ENCODE results near the gene ADAM15.

The ADAM15 gene

DNA sequence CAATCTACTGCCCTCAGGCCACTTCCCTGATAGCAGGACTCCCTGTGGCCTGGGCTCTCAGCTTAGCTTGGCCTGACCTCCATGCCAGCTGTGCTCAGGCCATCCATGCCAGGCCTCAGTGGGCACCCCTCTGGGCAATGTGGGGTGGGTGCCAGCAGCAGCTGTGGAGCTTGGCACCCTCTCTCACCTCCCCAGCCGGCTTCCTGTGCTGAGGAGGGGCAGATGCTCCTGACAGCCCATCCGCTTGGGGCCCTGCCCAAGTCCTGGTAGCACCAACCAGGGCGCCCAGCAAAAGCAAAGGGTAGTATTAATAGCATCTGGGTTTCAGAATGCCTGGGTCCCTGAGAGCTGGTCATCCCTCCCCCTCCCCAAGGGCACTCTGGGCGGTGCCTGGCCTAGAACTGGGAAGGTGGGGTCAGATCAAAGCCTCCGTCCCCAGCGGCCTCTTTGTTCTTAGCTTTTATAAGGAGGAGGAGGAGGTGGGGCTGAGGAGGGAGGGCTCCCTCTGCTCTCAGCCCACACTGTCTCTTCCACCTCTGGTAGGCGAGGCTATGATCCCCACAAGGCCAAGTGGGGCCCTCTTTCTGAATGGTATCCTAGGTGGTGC is 18.5 kb downstream of the ADAM15 start (continued):
- TF ChIP-seq ZFP69B (tag by site-specific recombination; IDR thresholded peaks at IDR 0.05) = 0 out of 2 replicates have a peak, but pooled peaks have one; percentile 29
- no peak for TF ChIP-seq OVOL3 (tag by site-specific recombination; IDR thresholded peaks at IDR 0.05)
- no peak for TF ChIP-seq ZSCAN30 (tag by site-specific recombination; IDR thresholded peaks at IDR 0.05)
- no peak for TF ChIP-seq ZNF10 (tag by site-specific recombination; IDR thresholded peaks at IDR 0.05)
- no peak for TF ChIP-seq ELK4 (IDR thresholded peaks at IDR 0.05; ENCODE audit: borderline replicate concordance, low read depth, low read length)
- TF ChIP-seq ZFHX2 (tag by site-specific recombination; conservative IDR thresholded peaks at IDR 0.05) = peak; percentile 85
- TF ChIP-seq PRDM10 (tag by site-specific recombination; IDR thresholded peaks at IDR 0.05) = no peak
- no peak for TF ChIP-seq GLI4 (tag by site-specific recombination; IDR thresholded peaks at IDR 0.05)
- TF ChIP-seq MZF1 (tag by site-specific recombination; IDR thresholded peaks at IDR 0.05; ENCODE audit: borderline replicate concordance) = no peak
- TF ChIP-seq ZNF623 (tag by site-specific recombination; IDR thresholded peaks at IDR 0.05) = no peak
- no peak for TF ChIP-seq ZNF202 (tag by site-specific recombination; IDR thresholded peaks at IDR 0.05; ENCODE audit: borderline replicate concordance)

GRCh38 chr1:155070158-155070621 is 19.1 kb downstream of the ADAM15 start:
- H3K27ac ChIP-seq (ENCODE audit: extremely low read depth, low read depth, low read length) = no peak overlapping the region; the same call in 1 of the 2 replicates
- ChIA-PET POLR2A (interaction anchor here (0.6 kb wide), 1 partner anchor 11 kb away, joined by 3 read pairs; no protein-coding TSS in a partner anchor), CTCF (interaction anchor here (0.7 to 8.0 kb wide), 6 partner anchors 9 to 103 kb away, joined by 3 to 66 read pairs (median 6); partner anchors contain the start of genes EFNA3 and KRTCAP2)
- peaks cover 4% of the 10 kb centered on the region; the same call in 1 of the 2 replicates for H3K4me1 ChIP-seq (ENCODE audit: control insufficient read depth, insufficient read depth, low read length)
- H3K9me3 ChIP-seq (ENCODE audit: control insufficient read depth, insufficient read depth, low read depth, low read length) = no peaks in the 10 kb centered on the region
- H3K4me3 ChIP-seq (ENCODE audit: low read depth, low read length) = no peak overlapping the region
- H3K36me3 ChIP-seq (ENCODE audit: control insufficient read depth in 2 of 2, insufficient read depth in 1 of 2, low read length in 2 of 2) = peaks cover 0 to 5% of the 10 kb centered on the region in 2 experiments; a peak in 1 of 3 replicates
- no peak for TF ChIP-seq ZNF140 (tag by site-specific recombination; IDR thresholded peaks at IDR 0.05)
- no peak for TF ChIP-seq HIC1 (tag by site-specific recombination; IDR thresholded peaks at IDR 0.05)
- TF ChIP-seq KLF1 (tag by site-specific recombination; IDR thresholded peaks at IDR 0.05) = no peak
- TF ChIP-seq ZNF843 (tag by site-specific recombination; IDR thresholded peaks at IDR 0.05) = no peak
- TF ChIP-seq ZFP3 (tag by site-specific recombination; IDR thresholded peaks at IDR 0.05; ENCODE audit: low read depth) = no peak
- TF ChIP-seq ZNF16 (tag by site-specific recombination; IDR thresholded peaks at IDR 0.05; ENCODE audit: low read depth) = no peak
- no peak for TF ChIP-seq ZNF426 (tag by site-specific recombination; IDR thresholded peaks at IDR 0.05)
- TF ChIP-seq ZNF624 (tag by site-specific recombination; IDR thresholded peaks at IDR 0.05) = no peak
- TF ChIP-seq OSR2 (tag by site-specific recombination; IDR thresholded peaks at IDR 0.05) = no peak
- 0 out of 2 replicates have a peak, but pooled peaks have one; percentile 3 for TF ChIP-seq GLIS1 (tag by site-specific recombination; IDR thresholded peaks at IDR 0.05)
- TF ChIP-seq ZNF184 (tag by site-specific recombination; IDR thresholded peaks at IDR 0.05) = no peak
- TF ChIP-seq GLIS2 (tag by site-specific recombination; IDR thresholded peaks at IDR 0.05) = peak; percentile 3; the same call in 1 of the 2 replicates
- peak; percentile 37; the same call in 1 of the 2 replicates for TF ChIP-seq ZNF37A (tag by site-specific recombination; IDR thresholded peaks at IDR 0.05)
- no peak for TF ChIP-seq ZNF280C (tag by site-specific recombination; IDR thresholded peaks at IDR 0.05)
- TF ChIP-seq, protein P1, sequence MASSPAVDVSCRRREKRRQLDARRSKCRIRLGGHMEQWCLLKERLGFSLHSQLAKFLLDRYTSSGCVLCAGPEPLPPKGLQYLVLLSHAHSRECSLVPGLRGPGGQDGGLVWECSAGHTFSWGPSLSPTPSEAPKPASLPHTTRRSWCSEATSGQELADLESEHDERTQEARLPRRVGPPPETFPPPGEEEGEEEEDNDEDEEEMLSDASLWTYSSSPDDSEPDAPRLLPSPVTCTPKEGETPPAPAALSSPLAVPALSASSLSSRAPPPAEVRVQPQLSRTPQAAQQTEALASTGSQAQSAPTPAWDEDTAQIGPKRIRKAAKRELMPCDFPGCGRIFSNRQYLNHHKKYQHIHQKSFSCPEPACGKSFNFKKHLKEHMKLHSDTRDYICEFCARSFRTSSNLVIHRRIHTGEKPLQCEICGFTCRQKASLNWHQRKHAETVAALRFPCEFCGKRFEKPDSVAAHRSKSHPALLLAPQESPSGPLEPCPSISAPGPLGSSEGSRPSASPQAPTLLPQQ (tag by site-specific recombination; IDR thresholded peaks at IDR 0.05) = no peak
- no peak for TF ChIP-seq ZNF48 (tag by site-specific recombination; IDR thresholded peaks at IDR 0.05)

Data from HEK293 (cell line).